GOT3 (cell line): ENCODE data around the gene ZNF485.
A peak's percentile ranks its signal among the peaks of the same experiment; 100 is the strongest.
"Not testable (repeated sequence)": the region's sequence is repeated elsewhere in the genome, so short reads cannot be mapped to it uniquely, and the experiment has no call there.

Experiments used
- DNase-seq: peaks from one replicate; lab custom pipeline; 2025; ENCODE audit warnings: mixed read lengths; lab: John Stamatoyannopoulos, UW

The ZNF485 gene

DNA sequence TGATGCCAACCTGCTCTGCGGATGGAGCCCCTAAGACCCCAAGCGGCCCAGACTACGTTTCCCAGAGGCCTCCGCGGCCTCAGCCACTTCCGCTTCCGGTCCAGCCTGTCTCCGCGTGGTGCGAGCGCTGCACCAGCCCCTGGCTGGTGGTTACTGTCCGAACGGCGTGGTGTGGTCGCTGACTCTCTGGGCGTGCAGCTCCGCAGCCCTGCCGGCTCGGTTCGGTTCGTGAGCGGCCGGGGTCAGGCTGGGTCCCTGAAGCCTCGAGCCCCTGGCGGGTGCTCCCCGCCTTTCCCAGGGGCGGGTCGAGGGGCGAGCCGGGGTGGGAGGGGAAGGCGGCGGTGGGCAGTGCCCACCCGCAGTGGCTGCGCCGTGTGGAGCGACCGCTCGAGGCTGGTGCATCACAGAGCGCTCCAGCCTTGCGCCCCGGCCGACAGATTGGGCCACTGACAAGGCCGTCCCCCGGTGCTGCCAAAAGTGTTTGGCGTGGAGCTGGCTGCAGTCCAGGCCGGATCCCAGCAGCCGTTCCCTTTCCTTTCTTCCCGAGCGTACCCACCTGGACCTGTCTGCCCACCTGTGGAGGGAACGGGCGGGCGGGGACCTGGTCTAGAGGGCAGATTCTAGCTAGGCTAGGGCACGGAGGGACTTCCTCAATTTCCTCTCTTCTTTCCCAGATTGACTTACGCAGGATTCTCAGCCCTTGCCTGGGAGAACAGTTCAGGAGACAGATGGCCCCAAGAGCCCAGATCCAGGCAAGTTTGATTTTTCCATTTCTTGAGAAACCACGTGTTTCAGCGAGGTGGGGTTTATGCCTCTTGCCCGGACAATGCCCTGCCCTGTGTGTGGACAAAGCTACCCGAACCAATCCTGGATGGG, at the start of gene ZNF485:
TSS of gene ZNF485 (plus strand) at position 116 of the 876 bp plus-strand sequence. CDS start at position 729, 613 bp downstream.
- no peak for DNase-seq

GRCh38 chr10:43557214-43557613, 49.0 kb upstream of the ZNF485 start:
- DNase-seq, result no peak

DNA sequence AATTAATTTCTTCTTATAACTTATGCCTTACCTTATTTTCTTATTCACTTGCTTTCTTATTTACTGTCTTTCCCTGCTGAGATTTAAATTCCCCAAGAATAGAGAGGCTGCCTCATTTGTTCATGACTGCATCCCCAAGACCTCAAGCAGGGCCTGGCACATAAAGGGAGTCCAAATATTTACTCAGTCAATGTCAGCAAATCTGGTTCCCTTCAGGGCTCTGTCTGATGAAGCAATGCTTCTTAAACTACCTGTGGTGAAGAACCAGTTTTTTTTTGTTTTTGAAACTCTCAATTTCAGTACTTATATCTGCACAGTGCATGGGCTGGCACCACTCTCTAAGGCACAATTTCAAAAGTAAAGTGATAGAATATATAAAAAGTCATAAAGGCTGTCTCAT, 36.6 kb upstream of the ZNF485 start:
- DNase-seq, result no peak

DNA sequence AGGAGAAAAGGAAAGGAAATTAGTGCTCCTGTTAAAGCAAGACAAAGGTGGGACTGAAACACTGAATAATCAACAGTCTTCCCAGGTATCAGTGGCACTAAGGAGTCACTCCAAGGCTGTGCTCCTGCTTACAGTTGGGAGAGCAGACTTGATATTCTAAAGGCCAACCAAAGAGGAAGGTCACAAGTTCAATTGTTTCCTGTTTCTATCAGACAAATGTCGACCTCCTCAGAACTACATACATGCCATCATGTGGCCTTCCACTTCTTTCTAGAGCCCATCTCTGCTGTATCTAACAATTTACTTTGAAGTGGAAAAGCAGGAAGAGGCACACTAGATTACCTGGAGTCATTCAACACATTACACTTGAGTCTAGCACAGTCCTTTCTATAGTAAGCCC, 35.3 kb upstream of the ZNF485 start:
- DNase-seq, result no peak

DNA sequence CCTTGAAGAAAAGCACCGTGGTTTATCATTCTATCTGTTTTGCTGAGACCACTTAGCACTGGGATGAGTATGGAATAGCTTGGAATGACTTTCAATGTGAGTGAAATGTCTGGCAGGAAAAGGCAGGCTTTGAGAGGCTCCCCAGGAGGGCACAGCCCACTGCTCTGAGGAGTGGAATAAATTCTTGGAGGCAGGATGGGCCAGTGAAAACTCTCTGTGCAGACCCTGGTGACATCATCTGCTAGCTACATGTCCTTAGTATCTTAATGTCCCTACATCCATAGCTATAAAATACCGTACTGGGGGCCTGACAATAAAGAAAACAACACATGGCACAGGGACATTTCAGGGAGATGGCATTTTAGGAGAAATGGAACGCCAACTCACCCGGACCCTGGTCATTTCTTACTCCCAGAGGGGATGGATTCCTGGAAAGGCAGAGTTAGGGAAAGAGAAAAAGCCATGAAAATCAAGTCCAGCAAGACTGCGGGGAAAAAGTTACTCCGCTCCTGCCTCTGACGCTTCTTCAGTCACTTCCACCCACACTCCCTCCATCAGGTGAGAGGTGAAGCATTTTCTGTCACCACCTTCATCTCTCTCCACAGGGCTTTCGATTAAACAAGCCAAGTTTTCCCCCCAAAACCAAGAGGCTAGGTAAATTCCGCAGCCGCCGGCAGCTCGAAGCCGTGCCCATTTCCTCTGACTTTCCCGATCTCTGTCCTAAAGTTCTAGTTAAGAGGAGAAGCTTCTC, 32.8 kb upstream of the ZNF485 start:
- DNase-seq, result no peak

- peak; percentile 37 for DNase-seq
These were observed 32.0 kb upstream of the ZNF485 start, which contains the start of gene ZNF239 for GRCh38 chr10:43574001-43574892. Gene ZNF239 (minus strand): TSS chr10:43574616. CDS start chr10:43558079, 16,537 bp downstream.

DNA sequence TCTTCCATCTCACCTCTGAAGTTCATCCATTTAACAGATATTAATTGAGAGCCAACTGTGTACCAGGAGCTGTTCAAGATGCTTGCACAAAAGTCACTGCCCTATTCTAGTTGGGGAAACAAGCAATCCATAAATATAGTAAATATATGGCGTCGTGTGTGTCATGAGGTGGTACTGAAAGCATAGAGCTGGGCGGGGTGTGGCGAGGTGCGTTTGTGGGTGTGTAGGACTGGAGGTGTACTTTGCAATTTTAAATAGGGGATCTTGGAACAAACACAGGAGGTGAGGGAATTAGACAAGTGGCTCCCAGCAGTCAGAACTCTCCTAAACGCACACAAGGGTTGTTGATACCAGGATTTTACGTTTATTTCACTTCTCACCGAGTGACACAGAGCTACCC, 31.3 kb upstream of the ZNF485 start:
- DNase-seq, result no peak

DNA sequence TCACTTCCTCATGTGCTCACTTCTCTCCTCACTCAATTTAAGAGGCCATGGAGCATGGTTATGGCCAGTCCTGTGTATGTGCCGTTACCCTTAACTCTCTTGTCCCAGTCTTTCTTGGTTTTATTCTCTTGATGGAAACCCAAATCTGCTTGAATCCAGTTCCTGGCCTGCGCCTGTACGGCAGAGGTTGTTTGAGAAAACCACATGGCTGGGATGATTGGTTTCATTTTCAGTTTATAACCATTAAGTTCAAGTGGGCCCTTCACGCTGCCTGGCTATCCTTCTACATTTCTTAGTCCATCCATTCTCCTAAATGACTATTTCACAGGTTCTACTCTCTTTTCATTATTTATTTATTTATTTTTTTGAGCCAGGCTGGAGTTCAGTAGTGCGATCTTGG, 30.2 kb upstream of the ZNF485 start:
- no peak for DNase-seq

DNA sequence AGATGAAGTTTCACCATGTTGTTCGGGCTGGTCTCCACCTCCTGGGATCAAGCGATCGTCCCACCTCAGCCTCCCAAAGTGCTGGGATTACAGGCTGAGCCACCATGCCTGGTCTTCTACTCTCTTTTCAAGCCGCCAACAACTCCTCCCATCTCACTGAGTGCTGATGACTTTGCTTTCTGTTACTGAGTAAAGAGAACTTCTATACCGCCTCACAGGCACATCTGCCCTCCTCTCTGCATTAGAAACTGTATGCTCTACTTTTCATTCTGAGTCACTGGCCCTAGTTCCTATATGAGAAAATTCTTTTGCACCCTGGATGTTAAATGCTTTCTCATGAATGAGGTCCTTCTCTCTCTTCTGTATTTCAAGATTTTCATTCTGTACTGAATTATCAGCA, 29.7 kb upstream of the ZNF485 start:
- no peak for DNase-seq

DNA sequence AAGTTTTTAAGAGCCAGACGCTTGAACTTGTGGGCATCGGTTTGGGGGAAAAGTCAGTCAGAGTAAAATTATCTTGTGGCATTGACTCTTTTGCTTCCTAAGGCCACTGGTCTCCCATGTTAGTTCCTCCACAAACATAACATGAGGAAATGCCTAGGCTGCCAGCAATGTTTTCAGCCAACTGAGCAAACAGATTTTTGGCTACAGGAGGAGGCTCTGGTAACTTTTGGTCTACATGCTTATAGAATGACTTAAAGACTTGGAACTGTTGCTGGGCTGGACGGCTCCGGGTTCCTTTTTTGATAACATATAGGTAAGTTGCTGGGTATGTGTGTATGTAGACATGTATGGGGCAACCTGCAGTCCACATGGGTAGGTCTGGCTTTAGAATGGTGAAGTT, 22.2 kb upstream of the ZNF485 start:
- no peak for DNase-seq

GRCh38 chr10:43585046-43585445, 21.2 kb upstream of the ZNF485 start:
- no peak for DNase-seq

DNA sequence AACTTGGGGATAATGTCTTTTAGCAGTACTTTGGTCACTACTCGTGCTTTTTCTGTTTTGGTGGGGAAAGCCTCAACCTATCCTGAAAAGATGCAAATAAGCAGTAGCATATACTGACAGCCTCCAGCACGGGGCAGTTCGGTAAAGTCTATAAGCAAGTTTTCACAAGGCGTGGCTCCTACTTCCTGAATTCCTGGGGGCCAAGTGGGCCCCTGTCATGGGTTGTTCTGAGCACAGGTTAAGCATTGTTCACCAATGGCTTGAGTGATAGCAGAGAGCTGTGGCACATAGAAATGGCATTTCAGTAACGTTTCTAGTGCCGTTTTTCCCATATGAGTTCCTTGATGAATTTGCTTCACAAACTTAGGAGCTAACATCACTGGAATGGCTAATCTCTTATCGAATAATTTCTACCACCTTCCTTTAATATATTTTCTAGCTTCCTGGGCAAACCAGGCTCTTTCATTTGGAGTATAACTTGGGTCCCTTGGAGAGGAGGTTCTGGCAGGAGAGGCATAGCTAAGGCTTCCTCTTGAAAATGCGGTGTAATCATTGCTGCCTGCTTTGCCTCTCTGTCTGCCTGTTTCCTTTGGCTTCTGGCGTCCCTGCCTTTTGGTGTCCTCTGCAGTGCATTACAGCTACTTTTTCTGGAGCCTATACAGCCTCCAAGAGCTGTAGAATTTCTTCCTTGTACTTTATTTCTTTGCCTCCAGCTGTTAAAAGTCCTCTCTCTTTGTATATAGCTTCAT, 20.1 kb upstream of the ZNF485 start:
- no peak for DNase-seq

DNA sequence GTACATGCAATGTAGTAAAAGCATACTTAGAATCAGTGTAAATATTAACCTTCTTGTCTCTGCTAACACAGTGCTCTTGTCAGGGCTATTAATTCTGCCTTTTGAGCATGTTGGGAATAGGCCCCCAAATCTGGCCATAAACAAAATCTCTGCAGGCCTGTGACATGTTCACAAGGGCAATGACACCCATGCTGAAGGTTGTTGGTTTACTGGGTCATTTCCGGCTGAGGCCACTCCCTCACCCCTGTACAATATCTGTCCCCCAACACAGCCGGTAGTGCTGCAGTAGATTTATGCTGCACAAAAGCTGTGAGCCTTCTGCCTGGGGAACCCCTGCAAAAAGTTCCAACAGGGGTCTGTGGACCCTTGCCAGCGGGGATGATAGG, 19.5 kb upstream of the ZNF485 start:
- DNase-seq, result not testable (repeated sequence)

DNA sequence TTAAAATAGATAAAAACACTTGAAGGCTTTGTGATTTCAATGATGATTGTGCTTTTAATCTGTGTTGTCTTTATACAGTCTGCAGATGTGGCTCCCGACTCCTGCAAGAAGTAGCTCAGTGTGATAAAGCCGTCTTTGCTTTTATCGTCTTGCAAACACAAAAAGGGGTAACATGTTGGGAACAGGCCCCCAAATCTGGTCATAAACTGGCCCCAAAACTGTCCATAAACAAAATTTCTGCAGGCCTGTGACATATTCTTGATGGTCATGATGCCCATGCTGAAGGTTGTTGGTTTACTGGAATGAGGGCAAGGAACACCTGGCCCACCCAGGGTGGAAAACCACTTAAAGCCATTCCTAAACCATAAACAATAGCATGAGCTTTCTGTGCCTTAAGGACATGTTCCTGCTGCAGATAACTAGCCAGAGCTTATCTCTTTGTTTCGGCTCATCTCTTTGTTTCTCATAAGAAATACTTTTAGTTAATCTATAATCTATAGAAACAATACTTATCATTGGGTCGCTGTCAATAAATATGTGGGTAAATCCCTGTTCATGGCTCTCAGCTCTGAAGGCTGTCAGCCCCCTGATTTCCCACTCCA, 14.8 kb upstream of the ZNF485 start:
- DNase-seq, result no peak

GRCh38 chr10:43594944-43595589, 11.2 kb upstream of the ZNF485 start:
- DNase-seq, result no peak

- no peak for DNase-seq
These were observed 10.4 kb upstream of the ZNF485 start for GRCh38 chr10:43595739-43596298.

DNA sequence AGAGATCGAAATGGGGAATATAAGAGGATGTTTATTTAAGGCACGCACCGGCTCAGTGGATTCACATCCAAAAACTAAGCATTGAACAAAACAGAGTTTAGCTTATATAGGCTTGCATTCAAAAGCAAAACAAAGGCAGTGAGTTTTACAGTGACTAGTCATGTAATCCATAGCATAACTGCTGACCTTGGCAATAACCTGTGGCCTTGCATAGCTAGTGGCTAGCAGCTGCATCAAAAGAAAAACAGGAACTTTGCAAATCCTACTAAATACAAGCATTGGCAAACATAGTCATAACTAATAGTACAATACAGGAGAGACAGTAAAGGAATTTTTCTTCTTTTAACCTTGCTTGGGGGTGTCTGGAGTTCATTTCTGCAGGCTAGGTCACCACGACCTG, 9.7 kb upstream of the ZNF485 start:
- DNase-seq, result no peak

DNA sequence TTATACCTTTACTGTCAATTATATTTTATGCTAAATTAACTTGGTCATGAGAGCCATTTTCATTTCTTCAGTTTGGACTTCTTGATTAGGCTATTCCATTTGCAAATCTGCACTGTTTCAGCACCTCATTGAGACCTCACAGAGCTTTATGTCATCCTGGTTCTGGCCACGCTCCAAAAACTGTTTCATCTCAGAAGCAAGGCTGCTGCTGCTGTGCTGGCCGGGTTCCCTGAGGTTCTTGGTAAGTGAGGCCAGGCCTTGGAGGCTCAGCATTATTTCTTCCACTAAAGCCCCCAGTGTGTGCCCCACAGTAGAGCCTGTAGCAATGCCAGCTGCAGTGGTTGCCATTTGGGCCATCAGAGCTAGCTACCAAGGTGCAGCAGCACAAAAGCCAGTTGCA, 7.8 kb upstream of the ZNF485 start:
- no peak for DNase-seq

- no peak for DNase-seq
These were observed 6.9 kb upstream of the ZNF485 start for GRCh38 chr10:43599333-43599732.

DNA sequence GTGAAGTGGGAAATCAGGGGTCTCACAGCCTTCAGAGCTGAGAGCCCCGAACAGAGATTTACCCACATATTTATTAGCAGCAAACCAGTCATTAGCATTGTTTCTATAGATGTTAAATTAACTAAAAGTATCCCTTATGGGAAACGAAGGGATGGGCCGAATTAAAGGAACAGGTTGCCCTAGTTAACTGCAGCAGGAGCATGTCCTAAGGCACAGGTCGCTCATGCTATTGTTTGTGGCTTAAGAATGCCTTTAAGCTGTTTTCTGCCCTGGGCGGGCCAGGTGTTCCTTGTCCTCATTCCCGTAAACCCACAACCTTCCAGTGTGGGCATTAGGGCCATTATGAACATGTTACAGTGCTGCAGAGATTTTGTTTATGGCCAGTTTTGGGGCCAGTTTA, 4.7 kb upstream of the ZNF485 start:
- not testable (repeated sequence) for DNase-seq
